Adrenal gland (tissue), 5 donors: ENCODE data around the gene USP6NL.

Experiments used
- CTCF ChIP-seq, 6 experiments: fragments of 450-650 bp in 4 of 6; fragments of 200-600 bp in 2 of 6; sonication (generic) in 1 of 6; IDR thresholded peaks; 1 replicate in 5 of 6; 2 replicates in 1 of 6; pipeline versions ENCODE4 v1.5.1 to v1.8.0; 2016 to 2021; ENCODE audit warnings: antibody characterized with exemption in 6 of 6, mild to moderate bottlenecking in 2 of 6, moderate library complexity in 1 of 6
- POLR2A ChIP-seq, 2 donors: fragments of 450-650 bp; IDR thresholded peaks; one replicate each; pipeline ENCODE4 v1.6.1; 2017; ENCODE audit warnings: antibody characterized with exemption in 2 of 2, mild to moderate bottlenecking in 2 of 2, moderate library complexity in 1 of 2
- donor health status: DM: no; HTN: no; CAD: no.

- no peak for TF ChIP-seq CTCF (IDR thresholded peaks at IDR 0.05)
- no peak for TF ChIP-seq POLR2A (IDR thresholded peaks at IDR 0.05)
These were observed 26.7 kb upstream of the USP6NL start for GRCh38 chr10:11638055-11638698.
